Activated T-cell treated with anti-CD3 and anti-CD28 coated beads, Interleukin-2, amount 50 U/mL, for 1 hour (primary cell): Measurements from ENCODE around the gene SAMD13.

Experiments
- DNase-seq: peaks from one replicate; pipeline ENCODE4 v3.0.0-alpha.2; 2020

Gene SAMD13

GRCh38 chr1:84347271-84347931 is 45.9 kb downstream of the SAMD13 start:
- no peak for DNase-seq

DNA sequence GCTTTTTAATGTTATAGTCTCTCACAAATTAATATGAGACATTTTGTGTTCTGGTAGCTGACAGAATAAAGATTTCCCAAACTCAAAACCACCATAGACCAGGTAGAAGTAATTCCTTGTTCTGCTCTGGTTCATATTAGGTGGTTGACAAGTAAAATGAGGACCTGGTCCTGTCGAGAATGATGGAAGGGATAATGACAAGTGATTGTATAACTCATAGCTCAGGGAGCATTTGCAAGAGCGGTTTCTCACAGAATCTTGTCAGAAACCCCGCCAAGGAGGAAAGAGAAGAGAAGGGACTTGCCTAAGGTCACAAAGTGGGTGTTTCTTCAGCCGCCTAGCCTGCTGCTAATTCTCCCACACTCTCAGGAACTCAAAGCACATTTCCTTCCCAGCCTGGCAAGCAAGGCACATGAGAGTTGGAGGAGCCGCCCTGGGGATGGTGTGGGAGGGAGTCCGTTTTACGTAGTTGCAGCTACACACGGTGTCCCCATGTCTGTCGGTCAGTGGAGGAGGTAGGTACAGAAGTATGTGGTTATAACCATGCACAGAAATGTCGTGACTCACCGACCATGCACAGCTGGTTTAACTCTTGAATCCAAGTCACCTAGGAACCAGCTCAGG is 46.5 kb downstream of the SAMD13 start:
- no peak for DNase-seq

GRCh38 chr1:84348759-84349158 is 47.3 kb downstream of the SAMD13 start:
- DNase-seq: no peak

DNA sequence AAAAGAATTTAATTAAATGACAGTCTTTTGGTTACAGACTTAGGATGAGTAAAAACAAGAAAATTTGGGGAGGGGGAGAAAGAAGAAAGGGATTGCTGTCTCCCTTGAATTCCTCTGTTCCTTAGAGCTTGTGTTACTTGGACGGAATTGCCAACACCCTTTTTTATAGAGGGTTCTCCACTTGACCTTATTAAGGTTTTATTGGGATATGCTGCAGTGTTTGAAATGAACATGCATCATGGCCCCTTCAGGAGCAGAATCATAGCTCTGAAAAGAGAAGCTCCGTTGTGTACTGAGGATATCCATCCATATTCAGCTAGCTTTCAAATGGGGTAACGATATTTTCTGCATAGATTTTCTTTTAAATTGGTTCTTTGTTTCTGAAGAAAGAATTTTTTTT is 48.6 kb downstream of the SAMD13 start:
- DNase-seq: no peak

GRCh38 chr1:84350550-84350949 is 49.0 kb downstream of the SAMD13 start:
- no peak for DNase-seq

- DNase-seq: no peak
These were observed 51.0 kb downstream of the SAMD13 start for GRCh38 chr1:84352298-84353106.

DNA sequence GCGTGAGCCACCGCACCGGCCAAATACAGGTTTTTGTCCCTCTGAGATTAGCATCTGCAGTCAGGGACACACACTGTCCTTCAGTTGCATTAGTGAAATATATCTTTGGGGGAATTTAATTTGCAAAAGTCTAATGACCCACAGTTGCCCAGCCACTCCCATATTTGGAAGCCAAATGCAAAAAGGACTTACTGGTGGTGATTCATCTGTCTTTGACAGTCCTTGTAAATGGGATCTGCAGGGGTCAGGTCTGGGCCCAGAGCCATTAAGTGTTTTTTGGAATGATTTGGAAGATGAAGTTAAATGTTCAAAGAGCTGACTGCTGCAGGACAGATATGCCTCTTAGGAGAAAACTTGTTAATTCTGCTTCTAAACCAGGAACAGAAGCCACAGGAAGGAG is 52.2 kb downstream of the SAMD13 start:
- no peak for DNase-seq

- DNase-seq: no peak
These were observed 54.0 kb downstream of the SAMD13 start for GRCh38 chr1:84355556-84355955.

- DNase-seq: no peak
These were observed 55.4 kb downstream of the SAMD13 start for GRCh38 chr1:84356881-84357280.

GRCh38 chr1:84358695-84359094 is 57.2 kb downstream of the SAMD13 start:
- no peak for DNase-seq

GRCh38 chr1:84360316-84360715 is 58.8 kb downstream of the SAMD13 start:
- DNase-seq: no peak

DNA sequence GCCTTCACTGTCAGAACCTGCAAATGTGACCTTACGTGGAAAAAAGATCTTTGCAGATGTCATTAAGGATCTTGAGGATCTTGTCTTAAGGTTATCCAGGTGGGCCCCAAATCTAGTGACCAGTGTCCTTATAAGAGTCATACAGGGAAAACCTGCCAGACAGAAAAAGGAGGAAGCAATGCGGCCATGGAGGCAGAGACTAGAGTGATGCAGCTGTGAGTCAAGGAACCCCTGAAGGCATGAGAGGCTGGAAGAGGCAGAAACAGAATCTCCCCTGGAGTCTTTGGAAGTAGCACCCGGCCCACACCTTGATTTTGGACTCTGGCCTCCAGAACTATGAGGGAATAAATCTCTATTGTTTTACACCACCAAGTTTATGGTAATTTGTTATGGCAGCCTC is 60.3 kb downstream of the SAMD13 start:
- no peak for DNase-seq

- no peak for DNase-seq
These were observed 61.5 kb downstream of the SAMD13 start for GRCh38 chr1:84363019-84363418.

DNA sequence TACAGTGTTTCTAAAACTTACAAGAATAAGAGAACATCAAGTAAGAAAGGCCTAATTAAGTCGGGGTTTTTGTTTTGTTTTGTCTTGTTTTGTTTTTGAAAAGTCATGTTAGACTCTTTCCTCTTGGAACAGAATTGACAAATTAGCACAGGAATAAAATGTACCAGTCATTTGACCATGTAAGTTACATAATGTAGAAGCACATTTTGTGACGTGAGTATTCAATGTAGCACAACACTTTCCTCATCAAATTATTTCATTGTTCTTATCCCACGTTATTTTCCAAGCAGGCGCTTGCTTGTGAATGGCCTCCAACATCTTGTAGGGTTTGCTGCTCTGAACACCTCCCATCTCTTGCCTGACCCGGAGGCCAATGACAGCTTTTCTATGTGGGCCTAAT is 62.1 kb downstream of the SAMD13 start:
- DNase-seq: no peak

- no peak for DNase-seq
These were observed 64.0 kb downstream of the SAMD13 start for GRCh38 chr1:84365225-84366221.

- no peak for DNase-seq
These were observed 65.3 kb downstream of the SAMD13 start for GRCh38 chr1:84366786-84367185.

- DNase-seq: no peak
These were observed 65.7 kb downstream of the SAMD13 start for GRCh38 chr1:84367219-84367618.

DNA sequence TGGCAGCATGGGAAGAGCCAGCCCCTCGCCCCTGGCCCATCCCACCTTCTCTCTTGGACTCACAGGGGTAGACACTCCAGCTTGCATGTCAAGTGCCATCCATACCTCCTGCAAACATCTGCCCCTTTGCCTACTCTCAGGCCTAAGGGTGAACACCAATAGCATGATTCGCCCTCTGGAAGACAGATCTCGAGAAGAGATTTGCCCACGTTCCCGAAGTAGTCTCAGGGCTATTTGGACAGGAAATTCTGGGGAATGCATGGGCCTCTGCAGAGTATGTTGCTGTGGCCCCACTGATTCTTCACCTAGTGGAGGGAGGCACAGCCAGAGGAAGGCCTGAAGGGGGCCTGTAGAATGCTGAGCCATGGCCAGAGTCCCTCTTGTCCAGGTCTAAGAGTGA is 66.9 kb downstream of the SAMD13 start:
- no peak for DNase-seq

DNA sequence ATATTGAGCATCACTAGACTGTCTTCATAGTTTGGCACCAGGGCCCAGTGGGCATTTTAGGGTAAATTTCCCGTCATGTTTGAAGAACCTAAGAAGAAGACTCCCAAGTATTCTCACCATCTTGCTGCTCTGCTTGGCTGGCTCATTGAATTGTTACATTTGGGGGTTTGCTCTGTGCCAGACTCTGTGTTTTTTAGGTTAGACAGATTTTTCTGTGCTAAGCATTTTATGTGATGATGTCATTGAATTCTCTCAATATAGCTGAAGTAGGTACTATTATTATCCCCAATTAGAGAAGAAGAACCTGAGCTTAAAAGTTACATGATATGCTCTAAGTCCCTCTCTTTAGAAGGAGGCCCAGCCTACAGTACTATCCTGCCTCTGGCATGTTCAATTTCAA is 68.8 kb downstream of the SAMD13 start:
- no peak for DNase-seq

DNA sequence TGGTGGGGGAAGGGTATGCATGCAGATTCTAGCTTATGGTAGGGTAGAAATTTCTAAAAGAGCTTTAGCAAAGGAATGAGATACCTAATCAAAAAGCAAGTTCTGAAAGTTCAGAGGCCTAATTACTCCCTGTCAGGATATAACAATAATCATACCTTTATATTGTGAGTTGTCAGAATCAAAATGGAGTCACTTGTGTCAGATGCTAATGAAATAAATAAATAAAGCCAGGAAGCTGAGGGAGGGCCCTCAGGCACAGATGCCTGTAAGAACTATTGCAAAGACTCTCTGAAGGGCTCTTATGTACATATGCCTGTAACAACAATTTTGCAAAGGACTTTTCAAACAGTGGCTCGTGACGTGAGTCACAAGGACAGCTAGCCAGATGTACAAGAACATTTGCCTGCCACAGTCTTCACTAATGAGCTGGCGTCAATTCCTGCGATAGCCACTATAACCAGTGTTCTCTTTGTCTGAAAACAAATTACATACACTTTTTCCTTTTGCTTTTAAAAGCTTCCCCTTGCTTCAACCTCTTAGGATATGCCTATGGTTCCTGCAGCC is 69.4 kb downstream of the SAMD13 start:
- DNase-seq: no peak

DNA sequence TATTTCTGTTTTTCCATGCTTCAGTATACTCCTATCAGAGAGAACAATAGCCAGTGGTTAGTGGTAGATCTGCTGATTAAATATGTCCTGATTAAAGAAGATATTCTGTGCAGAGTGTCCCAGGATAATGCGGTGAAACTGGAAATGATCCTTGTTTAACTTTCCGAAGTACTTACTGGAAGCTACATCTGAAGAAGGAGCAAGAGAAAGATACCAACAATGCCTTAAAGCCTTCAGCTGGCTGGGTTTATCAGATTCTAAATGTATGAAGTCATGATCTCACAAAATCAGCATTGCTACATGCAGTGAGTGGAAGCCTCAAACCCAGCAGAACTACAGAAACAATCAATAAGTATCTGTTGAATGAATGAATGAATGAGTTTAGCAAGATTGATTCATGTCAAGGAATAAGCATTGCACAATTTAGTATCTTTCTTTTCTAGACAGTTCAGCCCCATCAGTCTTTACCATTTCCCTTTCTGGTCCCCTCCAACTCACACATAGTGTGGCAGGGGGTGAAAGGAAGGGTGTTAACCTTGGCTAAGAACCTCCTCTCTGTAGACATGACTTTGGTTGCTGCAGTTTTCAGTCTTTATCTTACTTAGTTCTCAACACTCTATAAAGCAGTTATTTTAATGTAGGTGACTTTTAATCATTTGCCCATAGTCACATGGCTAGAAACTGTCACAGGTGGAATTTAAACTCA is 72.1 kb downstream of the SAMD13 start:
- DNase-seq: no peak
